Anterior cingulate cortex (tissue), 58 donors: ENCODE measurements around the gene MAP2K7.
A peak's percentile ranks its signal among the peaks of the same experiment; 100 is the strongest.
"Not testable (repeated sequence)": the region's sequence is repeated elsewhere in the genome, so short reads cannot be mapped to it uniquely, and the experiment has no call there.

ENCODE experiments used
- DNase-seq, 58 donors: peaks; one replicate each; lab custom pipeline; 2025; lab: John Stamatoyannopoulos, UW

Gene MAP2K7

DNA sequence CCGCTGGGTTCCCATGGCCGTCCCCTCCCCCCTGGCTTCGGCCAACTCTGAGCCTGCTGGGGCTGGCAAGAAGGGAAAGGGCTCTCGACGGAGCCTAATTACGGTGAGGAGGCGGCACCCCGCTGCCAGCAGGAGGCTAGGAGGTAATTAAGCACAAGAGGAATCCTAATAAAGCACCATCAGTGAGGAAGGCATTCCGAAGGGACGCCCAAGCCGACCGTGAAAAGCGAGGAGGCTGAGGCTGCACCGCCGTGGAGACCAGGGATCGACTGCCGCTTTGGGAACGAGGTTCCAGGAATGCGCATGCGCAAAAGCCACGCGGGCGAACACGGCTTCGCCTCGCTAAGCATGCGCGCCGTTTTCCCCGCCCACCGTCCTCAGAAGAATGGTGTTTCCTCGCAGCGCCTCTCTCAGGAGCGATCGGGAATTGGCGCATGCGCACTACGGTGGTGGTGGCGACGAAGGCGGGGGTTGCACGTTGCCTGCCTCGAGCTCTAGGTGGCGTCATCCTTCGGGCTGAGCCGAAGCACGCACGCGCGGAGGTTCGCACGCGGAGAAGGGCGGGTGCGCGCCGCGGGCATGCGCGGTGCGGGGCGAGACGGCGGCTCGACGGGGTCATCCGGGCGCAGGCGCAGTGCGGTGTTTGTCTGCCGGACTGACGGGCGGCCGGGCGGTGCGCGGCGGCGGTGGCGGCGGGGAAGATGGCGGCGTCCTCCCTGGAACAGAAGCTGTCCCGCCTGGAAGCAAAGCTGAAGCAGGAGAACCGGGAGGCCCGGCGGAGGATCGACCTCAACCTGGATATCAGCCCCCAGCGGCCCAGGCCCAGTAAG is at the start of gene MAP2K7:
Gene MAP2K7 (plus strand): TSS at position 634 of the 830 bp plus-strand sequence. CDS start 68 bp downstream, at position 702.
- DNase-seq, result peak; percentile 88 to 100 (median 99)

DNA sequence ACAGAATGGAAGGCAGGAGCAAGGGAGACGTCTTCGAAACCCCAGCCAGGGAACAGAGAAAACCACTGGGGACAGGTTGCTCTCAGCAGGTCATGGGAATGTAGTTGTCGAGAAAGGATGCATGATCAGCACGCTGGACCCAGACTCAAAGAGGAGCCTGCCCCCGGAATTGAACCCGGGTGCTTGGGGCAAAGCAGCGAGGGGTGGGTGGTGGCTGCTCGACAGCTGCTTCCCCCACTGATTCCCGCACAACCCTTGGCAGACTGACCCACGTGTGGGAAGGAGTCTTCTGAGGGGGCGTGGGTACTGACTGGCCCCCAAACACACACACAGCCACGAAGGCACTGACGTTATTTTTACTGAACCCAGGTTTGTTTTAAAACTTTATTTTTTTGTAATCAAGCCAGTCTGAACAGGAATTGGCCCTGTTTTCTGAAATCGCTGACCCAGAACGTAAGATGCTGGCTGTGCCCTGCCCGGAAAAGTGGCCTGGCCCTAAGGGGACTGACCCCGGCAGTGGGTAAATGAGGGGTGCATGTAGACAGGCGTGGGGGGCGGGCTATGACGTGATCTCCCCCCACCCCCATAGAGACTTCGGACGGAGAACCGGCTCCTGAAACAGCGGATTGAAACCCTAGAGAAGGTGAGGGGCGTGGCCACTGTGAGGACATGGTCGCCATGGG is 48.1 kb upstream of the MAP2K7 start:
- no peak for DNase-seq

DNA sequence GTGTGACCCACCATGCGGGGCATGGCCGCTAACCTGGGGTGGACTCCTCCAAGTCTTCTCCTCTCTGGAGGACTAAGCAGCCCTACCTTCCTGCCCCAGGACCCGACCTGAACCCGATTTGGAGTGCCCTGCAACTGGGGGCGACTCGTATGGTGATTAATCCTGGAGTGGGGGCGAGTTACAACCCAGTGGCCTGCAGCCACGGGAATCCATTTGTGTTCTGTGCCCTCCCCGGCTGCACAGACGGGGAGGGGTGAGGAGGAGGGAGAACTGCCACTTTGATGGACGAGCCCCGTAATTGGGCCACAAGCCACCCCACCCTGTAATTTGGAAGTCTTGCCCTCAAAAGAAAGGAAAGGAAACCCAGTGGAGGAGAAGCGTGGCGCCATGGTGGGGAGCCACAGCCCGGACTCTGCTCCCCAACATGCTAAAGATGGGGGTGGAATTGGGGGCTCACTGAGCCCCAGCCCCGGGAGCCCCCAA is 47.5 kb upstream of the MAP2K7 start:
- DNase-seq, result no peak

DNA sequence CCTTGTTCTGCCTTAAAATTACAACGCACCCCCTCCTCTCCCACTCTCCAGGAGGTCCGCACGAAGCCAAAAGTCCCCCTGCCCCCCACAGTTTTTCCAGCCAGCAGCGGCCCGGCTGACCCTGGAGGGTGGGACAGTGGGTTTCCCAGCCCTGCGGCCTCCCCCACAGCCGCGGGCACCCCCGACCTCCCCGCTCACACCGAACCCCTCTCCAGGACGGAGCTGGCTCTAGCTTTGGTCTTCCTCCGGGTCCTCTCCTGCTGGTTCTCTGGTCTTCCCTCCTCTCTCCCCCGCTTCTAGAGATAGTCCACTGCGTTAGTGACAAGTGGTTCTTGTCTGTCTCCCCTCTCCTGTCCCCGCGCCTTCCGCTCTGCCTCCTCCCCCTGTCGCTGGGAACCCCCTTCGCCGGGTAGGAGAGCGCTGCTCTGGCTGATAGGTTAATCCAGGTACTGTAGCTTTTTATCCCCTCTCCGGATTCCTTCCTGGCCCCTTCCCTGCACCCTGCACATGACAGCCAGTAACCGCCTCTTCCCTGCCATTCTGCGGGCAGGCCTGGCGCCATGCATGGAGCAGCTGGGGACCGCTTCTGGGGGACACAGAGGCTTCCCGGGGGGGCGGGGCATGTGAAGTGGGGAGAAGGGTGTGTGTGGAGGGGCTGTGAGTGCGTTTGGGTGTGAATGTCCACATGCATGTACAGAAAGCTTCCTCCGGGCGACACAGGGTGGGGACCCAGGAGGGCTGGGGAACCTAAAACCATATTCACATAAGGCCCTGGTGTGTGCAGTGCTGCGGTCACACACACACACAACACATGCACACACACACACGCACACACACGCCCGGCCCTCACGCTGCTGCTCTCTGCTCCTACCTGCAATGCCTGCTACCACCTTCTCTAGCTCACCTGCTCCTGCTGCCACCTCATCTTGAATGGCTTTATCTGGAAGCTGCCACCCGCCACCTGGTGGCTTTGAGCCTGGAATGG is 46.7 kb upstream of the MAP2K7 start:
- DNase-seq, result no peak

DNA sequence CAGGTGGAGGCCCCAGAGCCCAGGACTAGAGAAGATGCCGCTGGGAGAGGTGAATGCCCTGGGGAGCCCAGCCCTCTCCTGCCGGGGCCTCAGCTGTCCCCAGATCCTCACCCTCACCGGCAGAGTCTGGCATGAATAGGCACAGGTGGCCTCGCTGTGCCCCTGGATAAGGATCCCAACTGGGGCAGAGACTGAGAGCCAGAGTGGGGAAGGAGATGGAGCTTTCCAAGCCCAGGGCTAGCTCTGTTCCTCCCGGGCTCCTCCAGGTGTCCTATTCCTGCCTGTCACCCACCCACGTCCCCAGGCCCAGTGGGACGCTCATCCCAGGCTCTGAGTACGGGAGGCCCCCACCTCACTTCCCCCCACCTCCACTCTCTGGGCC is 46.0 kb upstream of the MAP2K7 start:
- no peak for DNase-seq

DNA sequence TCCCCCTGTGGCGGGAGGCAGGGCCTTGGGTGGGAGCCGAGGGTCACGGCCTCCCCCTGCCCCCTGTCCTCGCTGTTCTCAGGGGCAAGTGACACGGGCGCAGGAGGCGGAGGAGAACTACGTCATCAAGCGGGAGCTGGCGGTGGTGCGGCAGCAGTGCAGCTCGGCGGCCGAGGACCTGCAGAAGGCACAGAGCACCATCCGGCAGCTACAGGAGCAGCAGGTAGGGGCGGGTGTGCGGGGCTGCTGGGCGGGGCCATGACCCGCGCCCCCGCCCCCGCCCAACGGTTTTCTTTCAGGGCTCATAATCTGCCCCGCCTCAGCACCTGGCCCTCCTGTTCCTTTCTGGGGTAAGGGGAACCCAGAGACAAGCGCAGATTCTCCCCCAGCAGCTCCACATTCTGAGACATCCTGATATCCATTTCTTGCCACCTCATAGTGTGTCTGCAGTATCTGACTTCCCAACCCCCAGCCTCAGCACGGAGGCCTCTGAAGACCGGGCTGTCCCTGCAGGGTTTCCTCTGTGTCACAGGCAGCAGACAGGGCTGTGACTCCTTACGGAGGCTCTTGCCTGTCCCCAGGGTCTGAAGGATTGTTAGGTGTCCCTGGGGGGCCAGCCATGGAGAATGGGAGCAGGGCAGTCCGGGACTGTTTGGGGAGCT is 45.4 kb upstream of the MAP2K7 start:
- DNase-seq, result no peak

DNA sequence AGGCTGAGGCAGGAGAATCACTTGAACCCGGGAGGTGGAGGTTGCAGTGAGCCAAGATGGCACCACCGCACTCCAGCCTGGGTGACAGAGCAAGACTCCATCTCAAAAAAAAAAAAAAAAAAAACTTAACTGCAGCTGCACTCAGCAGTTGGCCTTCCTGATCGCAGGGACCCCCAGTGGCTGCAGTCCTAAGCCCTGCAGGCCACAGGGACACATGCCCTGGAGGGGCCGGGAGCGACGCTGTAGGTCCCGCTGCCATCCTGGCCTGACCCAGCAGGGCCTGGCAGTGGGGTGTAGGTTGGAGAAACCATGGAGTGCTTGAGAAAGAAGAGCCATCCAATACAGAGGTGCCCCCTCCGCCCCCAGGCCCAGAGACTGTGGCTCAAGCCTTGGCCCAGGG is 44.6 kb upstream of the MAP2K7 start:
- not testable (repeated sequence) for DNase-seq

DNA sequence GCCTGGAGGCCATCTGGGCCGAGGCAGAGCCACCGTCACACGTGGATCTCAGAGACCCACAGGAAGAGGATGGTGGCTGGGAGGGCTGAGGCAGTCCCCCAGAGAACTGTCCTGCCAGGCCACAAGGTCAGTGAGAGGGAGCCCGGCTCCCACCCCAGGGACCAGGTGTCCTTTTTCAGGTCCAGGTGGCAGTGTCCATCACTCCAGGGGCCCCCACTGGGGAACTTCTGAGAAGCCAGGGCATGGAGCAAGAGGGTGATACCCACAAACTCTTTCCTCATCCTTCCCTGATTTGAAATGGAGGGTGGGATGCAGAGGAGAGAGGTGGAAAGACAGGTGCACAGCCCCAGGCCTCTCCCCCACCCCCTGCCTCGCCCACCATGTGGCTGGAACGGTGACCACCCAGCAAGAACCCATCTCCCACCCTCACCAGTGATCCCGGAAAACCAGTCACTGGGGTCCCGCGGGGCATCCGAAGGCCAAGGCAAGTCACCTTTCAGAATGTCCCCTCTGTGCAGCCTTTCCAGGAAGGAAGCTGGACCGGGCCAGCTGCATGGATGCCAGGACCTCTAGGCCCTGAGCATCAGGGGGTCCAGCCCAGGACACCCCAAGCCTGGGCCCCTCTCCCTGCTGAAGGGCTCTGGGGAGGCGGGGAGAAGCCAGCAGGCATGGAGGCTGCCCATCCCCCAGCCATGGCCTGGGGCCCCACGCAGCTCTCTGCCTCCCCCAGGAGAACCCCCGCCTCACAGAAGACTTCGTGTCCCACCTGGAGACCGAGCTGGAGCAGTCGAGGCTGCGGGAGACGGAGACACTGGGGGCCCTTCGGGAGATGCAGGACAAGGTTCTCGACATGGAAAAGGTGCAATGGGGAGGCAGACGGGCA is 43.6 kb upstream of the MAP2K7 start:
- DNase-seq, result no peak

DNA sequence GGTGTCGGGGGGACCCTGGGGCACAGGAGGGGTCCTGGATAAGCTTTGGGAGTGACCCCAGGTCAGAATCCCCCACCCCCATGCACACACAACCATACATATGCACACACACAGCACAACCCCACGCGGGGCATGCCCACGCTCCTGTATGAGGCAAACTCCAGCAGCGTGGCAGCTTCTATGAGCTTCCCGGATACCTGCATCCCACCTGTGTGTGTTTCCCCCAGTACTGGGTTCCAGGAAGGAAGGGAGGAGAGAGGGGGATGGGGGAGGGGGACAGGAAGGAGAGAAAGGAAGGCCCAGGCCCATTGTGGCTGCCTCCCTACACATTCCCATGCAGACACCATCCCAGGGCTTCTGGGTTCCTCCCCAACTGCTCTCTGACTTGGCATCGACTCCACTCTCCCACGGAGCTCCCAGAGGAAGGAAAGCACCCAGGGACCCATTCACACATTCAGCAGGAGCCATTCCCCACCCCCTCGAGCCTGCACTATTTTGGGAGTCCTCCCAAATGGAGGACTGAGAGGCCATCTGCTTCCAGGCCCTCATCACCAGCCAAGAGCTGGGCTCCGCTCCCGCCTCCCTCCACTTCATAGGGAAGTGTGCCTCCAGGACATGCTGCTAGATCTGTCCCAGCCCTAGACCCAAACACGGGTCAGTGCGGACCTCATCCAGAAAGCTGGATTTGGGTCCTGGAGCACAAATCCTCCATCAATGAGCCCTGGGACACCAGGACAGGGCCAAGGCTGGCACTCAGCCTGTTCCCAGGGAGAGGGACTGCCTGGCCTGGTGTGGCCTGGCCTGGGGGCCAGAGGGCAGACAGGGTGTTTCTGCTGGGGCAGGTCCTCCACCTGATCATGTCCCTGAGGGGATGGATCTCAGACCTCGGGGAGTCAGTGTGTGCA is 42.7 kb upstream of the MAP2K7 start:
- peak in 50 of 58 donors; percentile 12 to 89 (median 59) for DNase-seq

DNA sequence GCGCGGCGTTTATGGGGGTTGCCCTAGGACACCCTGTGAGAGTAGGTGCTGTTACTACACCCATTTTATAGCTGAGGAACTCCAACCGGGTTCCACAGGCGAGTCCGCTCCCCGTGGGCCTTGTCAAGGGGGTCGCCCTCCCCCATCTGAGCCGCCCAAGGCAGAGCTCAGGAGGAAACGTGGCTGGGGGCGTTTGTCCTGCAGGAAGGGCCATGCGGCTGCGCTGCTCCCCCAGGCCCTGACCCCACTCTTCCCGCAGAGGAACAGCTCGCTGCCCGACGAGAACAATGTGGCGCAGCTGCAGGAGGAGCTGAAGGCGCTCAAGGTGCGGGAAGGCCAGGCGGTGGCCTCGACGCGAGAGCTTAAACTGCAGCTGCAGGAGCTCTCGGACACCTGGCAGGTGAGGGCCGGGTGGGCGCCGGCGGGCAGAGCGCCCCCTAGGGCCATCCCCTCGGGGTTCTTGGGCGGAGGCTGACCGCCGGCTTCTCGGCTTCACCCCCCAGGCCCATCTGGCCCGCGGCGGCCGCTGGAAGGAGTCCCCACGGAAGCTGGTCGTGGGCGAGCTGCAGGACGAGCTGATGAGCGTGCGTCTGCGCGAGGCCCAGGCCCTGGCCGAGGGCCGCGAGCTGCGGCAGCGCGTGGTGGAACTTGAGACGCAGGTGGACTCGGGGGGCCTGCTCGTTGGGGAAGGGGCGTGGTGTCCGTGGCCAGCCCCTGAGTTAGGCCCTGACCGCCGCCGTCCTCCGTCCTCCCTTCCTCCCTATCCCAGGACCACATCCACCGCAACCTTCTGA is 41.9 kb upstream of the MAP2K7 start:
- DNase-seq, result no peak

DNA sequence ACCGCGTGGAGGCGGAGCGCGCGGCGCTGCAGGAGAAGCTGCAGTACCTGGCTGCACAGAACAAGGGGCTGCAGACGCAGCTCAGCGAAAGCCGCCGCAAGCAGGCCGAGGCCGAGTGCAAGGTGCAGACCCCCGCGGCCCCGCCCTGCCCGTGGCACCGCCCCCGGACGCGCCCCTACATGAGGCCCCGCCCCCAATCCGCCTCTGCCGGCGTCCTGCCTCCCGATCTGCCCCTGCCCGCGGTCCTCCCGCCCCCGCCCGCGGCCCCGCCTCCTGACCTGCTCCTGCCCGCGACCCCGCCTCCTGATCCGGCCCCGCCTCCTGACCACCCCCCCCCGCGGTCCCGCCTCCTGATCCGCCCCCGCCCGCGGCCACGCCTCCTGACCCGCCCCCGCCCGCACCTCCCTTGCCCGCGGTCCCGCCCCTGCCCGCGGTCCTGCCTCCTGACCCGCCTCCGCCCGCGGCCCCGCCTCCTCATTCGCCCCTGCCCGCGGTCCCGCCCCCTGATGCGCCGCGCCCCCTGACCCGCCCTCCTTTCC is 41.2 kb upstream of the MAP2K7 start:
- DNase-seq, result peak in 25 of 58 donors; percentile 3 to 64 (median 35)

DNA sequence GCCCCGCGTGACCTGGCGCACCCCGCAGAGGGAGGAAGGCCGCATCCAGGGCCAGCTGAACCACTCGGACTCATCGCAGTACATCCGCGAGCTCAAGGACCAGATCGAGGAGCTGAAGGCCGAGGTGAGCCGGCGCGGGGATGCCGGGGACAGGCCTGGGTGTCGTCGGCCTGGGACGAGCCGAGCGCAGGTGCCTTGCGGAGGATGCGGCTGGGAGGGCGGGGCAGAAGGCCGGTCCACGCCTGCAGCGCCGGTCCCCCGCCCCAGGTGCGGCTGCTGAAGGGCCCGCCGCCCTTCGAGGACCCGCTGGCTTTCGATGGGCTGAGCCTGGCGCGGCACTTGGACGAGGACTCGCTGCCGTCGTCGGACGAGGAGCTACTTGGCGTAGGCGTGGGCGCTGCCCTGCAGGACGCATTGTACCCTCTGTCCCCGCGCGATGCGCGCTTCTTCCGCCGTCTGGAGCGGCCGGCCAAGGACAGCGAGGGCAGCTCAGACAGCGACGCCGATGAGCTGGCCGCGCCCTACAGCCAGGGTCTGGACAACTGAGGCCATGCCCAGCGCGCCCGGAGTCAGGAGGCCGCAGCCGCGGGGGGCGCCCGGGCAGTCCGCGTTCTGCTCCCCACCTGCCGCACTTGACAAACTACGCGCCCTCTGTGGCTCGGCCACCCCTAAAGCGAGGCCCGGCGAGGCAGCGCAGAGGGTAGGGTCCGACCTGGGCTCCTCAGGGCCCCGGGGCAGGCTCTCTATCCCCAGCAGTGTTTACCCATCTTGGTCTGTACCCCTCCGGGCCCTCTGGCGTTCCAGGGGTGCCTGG is 40.3 kb upstream of the MAP2K7 start:
- DNase-seq, result no peak

DNA sequence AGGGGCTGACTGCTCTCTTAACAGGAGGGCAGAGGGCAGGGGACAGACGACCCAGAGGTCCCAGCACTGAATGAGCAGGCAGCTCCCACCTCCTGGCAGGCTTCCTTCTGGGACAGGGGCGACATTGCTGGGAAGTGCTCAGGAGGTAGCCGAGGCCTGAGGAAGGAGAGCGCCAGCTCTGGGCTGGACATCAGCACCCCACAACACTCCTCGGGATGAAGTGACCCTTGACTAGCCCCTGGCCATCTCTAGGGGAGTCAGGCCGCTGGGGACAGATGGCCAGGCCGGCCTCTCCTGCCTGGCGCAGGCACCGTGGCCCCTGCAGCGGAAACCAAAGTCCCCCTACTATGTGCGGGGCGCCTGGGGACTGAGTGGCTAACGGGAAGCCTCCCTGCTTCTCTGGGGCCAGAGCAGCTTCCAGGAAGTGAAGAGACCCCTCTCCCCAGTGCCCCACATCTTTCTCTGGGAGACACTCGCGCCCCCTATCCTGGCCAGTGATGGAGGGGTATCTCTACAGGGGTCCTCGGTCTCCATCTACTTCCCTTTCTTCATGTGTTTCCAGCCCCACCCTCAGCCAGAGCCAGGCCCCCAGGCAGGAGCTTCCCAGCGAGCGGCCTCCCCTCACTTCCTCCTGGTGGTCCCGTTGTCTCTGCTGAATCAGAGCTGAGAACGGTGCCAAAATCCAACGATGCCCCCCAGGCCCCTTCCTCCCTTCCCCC is 39.5 kb upstream of the MAP2K7 start:
- DNase-seq, result no peak

DNA sequence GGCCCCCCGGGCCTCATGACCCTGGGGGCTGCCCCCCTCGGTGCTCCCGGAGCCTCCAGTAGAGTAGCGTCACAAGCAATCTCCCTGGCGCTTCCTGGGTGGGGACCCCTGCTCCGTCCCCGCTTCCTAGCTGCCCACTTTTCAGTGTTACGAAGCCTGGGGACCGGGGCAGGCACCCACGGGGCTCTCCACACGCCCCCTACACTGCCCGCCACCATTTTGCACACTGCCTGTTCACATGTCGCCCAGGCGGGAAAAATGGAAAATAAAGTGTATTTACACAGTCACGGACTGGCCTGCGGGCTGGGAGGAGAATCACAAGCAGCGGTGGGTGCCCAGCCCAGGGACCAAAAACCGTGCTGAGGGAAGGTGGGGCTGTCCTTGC is 39.0 kb upstream of the MAP2K7 start:
- DNase-seq, result no peak

DNA sequence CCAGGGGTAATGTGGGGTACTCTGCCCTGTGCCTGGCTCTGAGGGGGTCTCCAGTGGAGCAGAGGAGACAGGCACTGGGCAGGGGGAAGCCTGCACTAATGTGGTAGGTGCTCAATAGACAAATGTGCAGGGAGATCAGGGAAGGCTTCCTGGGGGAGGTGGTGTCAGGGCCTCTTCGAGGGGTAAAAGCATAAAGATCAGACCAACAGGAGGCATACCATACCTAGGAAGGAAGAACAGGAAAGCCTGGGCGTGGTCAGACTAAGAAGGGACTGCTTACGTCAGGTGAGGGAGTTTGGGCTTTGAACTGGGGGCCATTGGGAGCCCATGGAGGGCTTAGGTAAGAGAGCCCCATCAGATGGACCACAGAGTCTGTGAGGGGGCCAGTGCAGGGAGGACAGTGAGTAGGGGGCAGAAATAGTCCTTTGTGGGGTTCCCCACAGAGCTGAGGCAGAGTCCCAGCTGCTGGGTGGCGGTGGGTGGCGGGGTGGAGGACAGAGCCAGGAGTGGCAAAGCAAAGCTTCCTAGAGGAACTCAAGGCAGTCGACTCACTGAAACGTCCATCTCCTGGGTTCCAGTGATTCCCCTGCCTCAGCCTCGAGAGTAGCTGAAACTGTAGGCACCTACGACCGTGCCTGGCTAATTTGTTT is 38.3 kb upstream of the MAP2K7 start:
- no peak for DNase-seq
